SK-N-MC (cell line): ENCODE data around the gene EGFR.

Experiments used
- EZH2 ChIP-seq: fragments of 200-600 bp; sonication (generic); IDR thresholded peaks from one replicate; pipeline ENCODE4 v1.6.1; 2017; ENCODE audit warnings: antibody characterized with exemption
- FOXP2 ChIP-seq: optimal IDR thresholded peaks from 2 replicates; pipeline ENCODE3; 2011; ENCODE audit warnings: mild to moderate bottlenecking, moderate library complexity; ENCODE audit not compliant: insufficient read depth; ENCODE audit errors: extremely low read length, control extremely low read depth
- POLR2AphosphoS5 ChIP-seq: IDR thresholded peaks from 2 replicates; pipeline ENCODE4 v1.6.1; 2012; ENCODE audit warnings: mild to moderate bottlenecking, low read depth, low read length, borderline replicate concordance

- TF ChIP-seq EZH2 (no peak), POLR2AphosphoS5 (no peak), FOXP2 (no peak)
Observed at GRCh38 chr7:55046582-55047342, 27.9 kb downstream of the EGFR start.
